Esophagus muscularis mucosa (tissue), 4 donors: ENCODE results near the gene PSD4. TPM values are rescaled to one million over a fixed set of nuclear protein-coding genes. Genes with fewer than 3 reads are reported as not detected.

Source experiments
- DNase-seq: peaks from one replicate; pipeline ENCODE4 v3.0.0-alpha.2; 2017; ENCODE audit errors: extremely low spot score
- H3K27ac ChIP-seq, 4 donors: fragments of 200-600 bp; sonication (generic); replicated peaks in 1 of 4; 1 replicate in 3 of 4; 2 replicates in 1 of 4; pipeline ENCODE4 v1.5.1; 2016 to 2019; ENCODE audit warnings: mild to moderate bottlenecking in 1 of 4
- H3K27me3 ChIP-seq, 4 donors: fragments of 200-600 bp; sonication (generic); one replicate each; pipeline versions ENCODE4 v1.5.1 to v1.6.0; 2016 to 2019
- H3K36me3 ChIP-seq, 4 donors: fragments of 200-600 bp; sonication (generic); one replicate each; pipeline ENCODE4 v1.5.1; 2016 to 2019
- H3K4me1 ChIP-seq, 4 donors: fragments of 200-600 bp; sonication (generic); one replicate each; pipeline ENCODE4 v1.5.1; 2016 to 2019
- H3K4me3 ChIP-seq, 4 donors: fragments of 200-600 bp; sonication (generic); 1 replicate in 2 of 4; 2 replicates in 2 of 4; pipeline ENCODE4 v1.5.1; 2016 to 2019; ENCODE audit warnings: mild to moderate bottlenecking in 4 of 4, moderate library complexity in 1 of 4
- H3K9me3 ChIP-seq, 4 donors: fragments of 200-600 bp; sonication (generic); 1 replicate in 3 of 4; 2 replicates in 1 of 4; pipeline ENCODE4 v1.5.1; 2016 to 2019
- EP300 ChIP-seq: sonication (generic); formaldehyde crosslinking; IDR thresholded peaks from one replicate; pipeline ENCODE4 v1.6.1; 2017; ENCODE audit warnings: antibody characterized with exemption
- POLR2A ChIP-seq: fragments of 450-650 bp; IDR thresholded peaks from one replicate; pipeline ENCODE4 v1.6.1; 2017; ENCODE audit warnings: antibody characterized with exemption, moderate library complexity, mild to moderate bottlenecking, low read depth
- POLR2AphosphoS5 ChIP-seq, 2 donors: sonication (generic); formaldehyde crosslinking; IDR thresholded peaks; one replicate each; pipeline ENCODE4 v1.6.1; 2017; ENCODE audit warnings: antibody characterized with exemption in 2 of 2
- WGBS: methylation state at CpG from one replicate; pipeline ENCODE4 v1.1.5; 2018; 5-methylcytosine and 5-hydroxymethylcytosine counted together
- intact Hi-C: fragments of 100-400 bp; cut with DNase I; formaldehyde crosslinking; loops from one replicate; pipeline ENCODE4 v1.15.1; 2023
- total RNA-seq, 4 donors: library from RNA; depleted of rRNA; stranded (reverse); fragments of >200 nt; gene quantifications; one replicate each; pipeline versions ENCODE4 v1.1.0 to v1.2.1, GENCODE V29; 2016
- TF ChIP-seq, protein P1 (sequence below), 3 experiments: fragments of 200-600 bp in 2 of 3; fragments of 450-650 bp in 1 of 3; sonication (generic) in 2 of 3; IDR thresholded peaks; one replicate each; pipeline ENCODE4 v1.5.1; 2017 to 2019; ENCODE audit warnings: antibody characterized with exemption in 3 of 3, mild to moderate bottlenecking in 2 of 3, moderate library complexity in 1 of 3

The PSD4 gene
- total RNA-seq, 4 donors from 2014 or later, result 3.1 to 4.6 (median 3.6) TPM

DNA sequence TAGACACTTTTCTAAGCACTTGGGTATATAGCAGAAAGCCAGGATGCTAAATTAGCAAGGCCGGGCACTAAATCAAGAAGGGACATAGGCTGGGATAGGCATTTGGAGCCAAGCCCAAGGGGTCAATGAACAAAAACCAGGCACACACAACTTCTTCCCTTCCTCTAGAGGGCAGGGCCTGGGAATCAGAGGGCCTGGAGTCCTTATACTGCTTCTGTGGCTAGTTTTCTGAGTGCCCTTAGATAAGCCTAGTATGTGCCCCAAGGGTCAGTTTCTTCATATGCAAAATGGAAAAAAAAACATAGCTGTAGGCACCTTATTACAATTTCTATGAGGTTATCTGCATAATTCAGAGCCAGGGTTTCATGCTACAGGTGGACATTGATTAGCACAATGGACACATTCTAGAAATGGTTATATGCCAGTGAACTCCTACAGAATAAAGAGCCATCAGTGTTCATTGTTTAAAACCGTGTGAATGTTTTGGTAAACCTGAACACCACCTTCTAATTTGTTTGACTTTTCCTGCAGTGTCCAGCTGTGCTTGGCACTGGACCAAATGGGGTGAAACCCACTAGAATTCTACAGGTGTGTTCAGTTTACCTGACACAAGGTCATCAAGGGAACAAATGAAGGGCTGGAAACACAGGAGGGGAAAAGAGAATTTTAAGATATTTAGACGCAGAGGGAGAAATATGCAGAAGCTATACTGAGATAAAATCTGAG, 55.4 kb downstream of the PSD4 start:
- intact Hi-C loops, result no loop called here
- Histone ChIP-seq H3K27me3 (no peaks in the 10 kb centered on the region), H3K9me3 (no peaks in the 10 kb centered on the region), H3K4me1 (peaks cover 4 to 9% (median 7%) of the 10 kb centered on the region in 4 donors), H3K36me3 (no peaks in the 10 kb centered on the region), H3K27ac (no peak overlapping the region), H3K4me3 (no peak overlapping the region)
- TF ChIP-seq, protein P1, sequence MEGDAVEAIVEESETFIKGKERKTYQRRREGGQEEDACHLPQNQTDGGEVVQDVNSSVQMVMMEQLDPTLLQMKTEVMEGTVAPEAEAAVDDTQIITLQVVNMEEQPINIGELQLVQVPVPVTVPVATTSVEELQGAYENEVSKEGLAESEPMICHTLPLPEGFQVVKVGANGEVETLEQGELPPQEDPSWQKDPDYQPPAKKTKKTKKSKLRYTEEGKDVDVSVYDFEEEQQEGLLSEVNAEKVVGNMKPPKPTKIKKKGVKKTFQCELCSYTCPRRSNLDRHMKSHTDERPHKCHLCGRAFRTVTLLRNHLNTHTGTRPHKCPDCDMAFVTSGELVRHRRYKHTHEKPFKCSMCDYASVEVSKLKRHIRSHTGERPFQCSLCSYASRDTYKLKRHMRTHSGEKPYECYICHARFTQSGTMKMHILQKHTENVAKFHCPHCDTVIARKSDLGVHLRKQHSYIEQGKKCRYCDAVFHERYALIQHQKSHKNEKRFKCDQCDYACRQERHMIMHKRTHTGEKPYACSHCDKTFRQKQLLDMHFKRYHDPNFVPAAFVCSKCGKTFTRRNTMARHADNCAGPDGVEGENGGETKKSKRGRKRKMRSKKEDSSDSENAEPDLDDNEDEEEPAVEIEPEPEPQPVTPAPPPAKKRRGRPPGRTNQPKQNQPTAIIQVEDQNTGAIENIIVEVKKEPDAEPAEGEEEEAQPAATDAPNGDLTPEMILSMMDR (IDR thresholded peaks at IDR 0.05), result no peak
- TF ChIP-seq POLR2AphosphoS5 (IDR thresholded peaks at IDR 0.05) (no peak), POLR2A (no peak), EP300 (no peak)
- 60% methylated on average over 3 of the region's 3 CpGs for WGBS
- no peak for DNase-seq

DNA sequence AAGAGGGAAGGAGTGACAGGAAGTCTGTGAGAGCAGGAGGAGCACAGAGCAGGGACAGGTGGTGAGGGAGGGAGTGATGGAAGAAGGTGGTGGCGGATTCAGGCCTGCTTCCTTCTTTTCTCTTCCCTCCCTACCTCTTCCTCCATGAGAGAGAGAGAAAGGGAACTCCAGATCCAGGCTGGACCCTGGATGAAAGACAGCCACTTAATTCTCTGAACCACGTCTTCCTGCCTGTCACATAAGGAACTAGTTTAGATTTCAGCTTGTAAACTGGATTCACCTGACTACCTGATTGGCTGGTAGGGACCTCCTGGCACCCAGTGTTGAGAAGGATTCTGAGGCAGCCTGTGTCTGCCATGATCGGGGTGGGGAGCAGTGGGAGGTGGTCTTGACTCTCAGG, 56.0 kb downstream of the PSD4 start:
- WGBS, result 76% methylated on average over 3 of the region's 3 CpGs
- intact Hi-C loops, result no loop called here
- Histone ChIP-seq H3K27ac (no peak overlapping the region), H3K4me3 (no peak overlapping the region), H3K4me1 (peaks cover 4 to 9% (median 7%) of the 10 kb centered on the region in 4 donors), H3K9me3 (no peaks in the 10 kb centered on the region), H3K27me3 (no peaks in the 10 kb centered on the region), H3K36me3 (no peaks in the 10 kb centered on the region)
- no peak for TF ChIP-seq POLR2AphosphoS5 (IDR thresholded peaks at IDR 0.05)
- TF ChIP-seq, protein P1 (IDR thresholded peaks at IDR 0.05), result no peak
- DNase-seq, result no peak

DNA sequence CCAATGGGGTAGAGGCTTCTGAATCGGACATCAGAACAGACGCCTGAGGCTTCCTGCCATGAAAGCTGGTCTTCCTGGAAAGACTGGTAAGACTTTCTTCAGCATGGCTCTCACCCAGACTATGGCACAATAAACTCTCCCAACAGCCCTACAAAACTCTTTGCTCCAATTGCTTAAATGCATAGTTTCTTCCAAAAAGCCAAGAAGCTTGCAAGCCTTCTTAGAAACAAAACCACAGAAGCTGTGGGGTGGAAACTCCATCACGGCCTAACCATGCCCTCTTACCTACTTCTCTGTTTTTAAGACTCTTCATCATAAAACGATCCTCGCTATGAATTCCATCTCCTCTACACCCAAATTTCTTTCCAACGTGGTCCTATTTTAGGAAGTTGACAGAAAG, 56.8 kb downstream of the PSD4 start:
- intact Hi-C loops, result no loop called here

DNA sequence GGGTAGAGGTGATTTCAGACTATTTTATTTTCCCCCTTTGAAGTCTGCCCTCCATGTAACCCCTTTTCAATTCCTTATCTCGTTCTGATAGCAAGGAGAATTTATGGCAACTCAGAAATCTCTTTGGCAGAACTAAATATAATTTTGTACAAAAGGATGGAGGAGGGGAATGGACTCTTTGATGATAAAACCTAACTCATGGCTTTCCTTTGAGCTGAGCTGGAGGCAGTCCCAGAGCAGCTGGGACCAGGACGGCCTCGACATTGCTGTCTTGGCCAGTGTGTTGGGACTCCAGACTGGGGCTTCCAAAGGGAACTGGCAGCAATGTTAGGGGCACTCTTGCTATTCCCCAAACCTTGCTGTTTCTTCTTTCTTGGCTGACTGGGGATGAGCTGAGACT, 57.3 kb downstream of the PSD4 start:
- TF ChIP-seq POLR2AphosphoS5 (IDR thresholded peaks at IDR 0.05), result no peak
- TF ChIP-seq EP300, result no peak
- TF ChIP-seq, protein P1 (IDR thresholded peaks at IDR 0.05), result no peak
- TF ChIP-seq POLR2A, result no peak
- Histone ChIP-seq H3K36me3 (no peaks in the 10 kb centered on the region), H3K4me1 (peaks cover under 1 to 7% (median 1%) of the 10 kb centered on the region in 4 donors), H3K9me3 (no peaks in the 10 kb centered on the region), H3K27me3 (no peaks in the 10 kb centered on the region), H3K27ac (no peak overlapping the region), H3K4me3 (no peak overlapping the region)
- WGBS, result 84% methylated on average over 3 of the region's 3 CpGs
- no peak for DNase-seq
- intact Hi-C loops, result no loop called here

More for the DNA sequence above, 56.8 kb downstream of the PSD4 start:
- TF ChIP-seq, protein P1 (IDR thresholded peaks at IDR 0.05), result no peak
- TF ChIP-seq POLR2A, result no peak
- TF ChIP-seq POLR2AphosphoS5 (IDR thresholded peaks at IDR 0.05), result no peak
- no peak for TF ChIP-seq EP300
- DNase-seq, result no peak
- WGBS, result 80% methylated on average over 6 of the region's 6 CpGs
- no peaks in the 10 kb centered on the region for H3K36me3 ChIP-seq
- H3K27ac ChIP-seq, result no peak overlapping the region
- H3K4me1 ChIP-seq, result peaks cover 4 to 7% (median 6%) of the 10 kb centered on the region in 4 donors
- no peak overlapping the region for H3K4me3 ChIP-seq
- H3K9me3 ChIP-seq, result no peaks in the 10 kb centered on the region
- H3K27me3 ChIP-seq, result no peaks in the 10 kb centered on the region

DNA sequence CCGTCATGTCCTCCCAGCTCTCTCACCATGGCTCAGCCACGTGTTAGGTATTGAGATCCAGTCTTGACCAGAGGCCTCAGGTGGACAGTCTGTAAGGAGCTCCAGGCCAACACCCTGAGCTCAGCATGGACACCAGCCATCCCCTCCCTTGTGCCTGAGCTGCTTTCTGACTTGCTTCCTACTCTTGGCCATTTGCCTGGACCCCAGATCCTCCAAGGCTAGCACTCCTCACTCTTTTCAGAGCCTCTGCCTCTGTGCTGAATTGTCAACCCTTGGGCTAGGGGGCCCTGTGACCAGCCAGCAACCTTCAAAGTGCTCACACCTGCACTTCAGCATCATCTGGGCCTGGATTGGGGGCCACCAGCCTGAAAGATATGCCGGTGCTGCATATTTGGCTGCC, 58.4 kb downstream of the PSD4 start:
- no peak overlapping the region for H3K4me3 ChIP-seq
- intact Hi-C loops, result no loop called here
- DNase-seq, result no peak
- no peaks in the 10 kb centered on the region for H3K27me3 ChIP-seq
- H3K27ac ChIP-seq, result no peak overlapping the region
- no peaks in the 10 kb centered on the region for H3K9me3 ChIP-seq
- WGBS, result 88% methylated on average over 3 of the region's 3 CpGs
- H3K4me1 ChIP-seq, result peaks cover 5 to 8% (median 7%) of the 10 kb centered on the region in 4 donors
- no peaks in the 10 kb centered on the region for H3K36me3 ChIP-seq
- TF ChIP-seq, protein P1 (IDR thresholded peaks at IDR 0.05), result no peak
- TF ChIP-seq POLR2A (no peak), POLR2AphosphoS5 (IDR thresholded peaks at IDR 0.05) (no peak), EP300 (no peak)
